ENCODE results near the gene MATCAP1. TPM values are rescaled to one million over a fixed set of nuclear protein-coding genes. Genes with fewer than 3 reads are reported as not detected.
A peak's percentile ranks its signal among the peaks of the same experiment; 100 is the strongest.

MATCAP1 gene
- polyA plus RNA-seq (2013, experiment 1 of 2) = 20.9 TPM
- 17.1 TPM for polyA plus RNA-seq (2013, experiment 2 of 2)

- DNase-seq (ENCODE audit: low spot score) = peak; percentile 96
- Histone ChIP-seq H3K4me2 (ENCODE audit: insufficient read depth, low read length, poor library complexity, severe bottlenecking) (peak within 1 kb of the TSS; percentile 91), H3K18ac (ENCODE audit: low read length) (peak within 1 kb of the TSS; percentile 99), H3K36me3 (replicated peaks in 1 of 2; ENCODE audit: control insufficient read depth in 2 of 2, insufficient read depth in 2 of 2, low read length in 2 of 2) (peaks cover 0 to 13% of the 10 kb centered on the region in 2 donors), H2BK120ac (ENCODE audit: low read depth, low read length) (no peak within 1 kb of the TSS), H4K91ac (ENCODE audit: low read depth, low read length, poor library complexity) (peak within 1 kb of the TSS; percentile 30), H4K8ac (ENCODE audit: low read depth, low read length) (peak within 1 kb of the TSS; percentile 96), H2BK15ac (ENCODE audit: low read length) (peak within 1 kb of the TSS; percentile 94), H3K23ac (ENCODE audit: low read depth, low read length, poor library complexity) (peak within 1 kb of the TSS; percentile 99), H3K9me3 (replicated peaks in 1 of 2; ENCODE audit: control insufficient read depth in 2 of 2, insufficient read depth in 1 of 2, low read depth in 1 of 2, low read length in 2 of 2) (no peaks in the 10 kb centered on the region), H3K4me3 (ENCODE audit: low read length in 2 of 2) (peak within 1 kb of the TSS; percentile 54 to 90), H2BK12ac (ENCODE audit: low read length) (peak within 1 kb of the TSS; percentile 73), H3K79me1 (ENCODE audit: low read depth, low read length) (peaks cover 7% of the 10 kb centered on the region), H2AFZ (ENCODE audit: low read length) (peak within 1 kb of the TSS; percentile 96), H3K4ac (ENCODE audit: low read length) (no peak within 1 kb of the TSS), H3K27me3 (ENCODE audit: control insufficient read depth in 3 of 3, insufficient read depth in 3 of 3, low read depth in 1 of 3, low read length in 3 of 3) (peaks cover 5 to 40% (median 8%) of the 10 kb centered on the region in 3 experiments), H2AK5ac (ENCODE audit: low read depth, low read length) (peak within 1 kb of the TSS; percentile 37), H3K27ac (replicated peaks; ENCODE audit: low read length) (peak within 1 kb of the TSS; percentile 92), H3K14ac (ENCODE audit: low read length) (peak within 1 kb of the TSS; percentile 97), H3K9ac (ENCODE audit: low read depth, low read length, poor library complexity) (peak within 1 kb of the TSS; percentile 95), H3K4me1 (ENCODE audit: control insufficient read depth in 2 of 2, insufficient read depth in 1 of 2, low read depth in 1 of 2, low read length in 2 of 2) (peaks cover 8 to 17% of the 10 kb centered on the region in 2 donors), H2BK5ac (ENCODE audit: low read length) (peak within 1 kb of the TSS; percentile 94)
- WGBS, 2 donors (ENCODE audit: extremely low coverage in 2 of 2, insufficient read length in 2 of 2, insufficient replicate concordance in 1 of 2) = no CpG with 5 or more reads among the region's 77 CpGs
These were observed at the start of gene MATCAP1 for GRCh38 chr16:67183627-67184452. Gene MATCAP1, minus strand, starts transcription at chr16:67183963. Its CDS starts 3,353 bp downstream, at chr16:67180610.

- Histone ChIP-seq H4K8ac (ENCODE audit: low read depth, low read length) (no peak overlapping the region), H3K79me1 (ENCODE audit: low read depth, low read length) (peaks cover 7% of the 10 kb centered on the region), H3K14ac (ENCODE audit: low read length) (no peak overlapping the region), H3K4me1 (ENCODE audit: control insufficient read depth in 2 of 2, insufficient read depth in 1 of 2, low read depth in 1 of 2, low read length in 2 of 2) (peaks cover 9 to 10% of the 10 kb centered on the region in 2 donors), H2BK5ac (ENCODE audit: low read length) (no peak overlapping the region), H3K9ac (ENCODE audit: low read depth, low read length, poor library complexity) (no peak overlapping the region), H2BK12ac (ENCODE audit: low read length) (no peak overlapping the region), H2AK5ac (ENCODE audit: low read depth, low read length) (no peak overlapping the region), H3K23ac (ENCODE audit: low read depth, low read length, poor library complexity) (no peak overlapping the region), H3K4ac (ENCODE audit: low read length) (no peak overlapping the region), H4K91ac (ENCODE audit: low read depth, low read length, poor library complexity) (no peak overlapping the region), H3K9me3 (replicated peaks in 1 of 2; ENCODE audit: control insufficient read depth in 2 of 2, insufficient read depth in 1 of 2, low read depth in 1 of 2, low read length in 2 of 2) (no peaks in the 10 kb centered on the region), H3K4me2 (ENCODE audit: insufficient read depth, low read length, poor library complexity, severe bottlenecking) (no peak overlapping the region), H3K27me3 (ENCODE audit: control insufficient read depth in 3 of 3, insufficient read depth in 3 of 3, low read depth in 1 of 3, low read length in 3 of 3) (no peaks in the 10 kb centered on the region), H3K4me3 (ENCODE audit: low read length in 2 of 2) (peak overlapping the region in 1 of 2 donors; percentile 15), H3K27ac (replicated peaks; ENCODE audit: low read length) (no peak overlapping the region), H2AFZ (ENCODE audit: low read length) (no peak overlapping the region), H2BK120ac (ENCODE audit: low read depth, low read length) (no peak overlapping the region), H2BK15ac (ENCODE audit: low read length) (no peak overlapping the region), H3K18ac (ENCODE audit: low read length) (no peak overlapping the region), H3K36me3 (replicated peaks in 1 of 2; ENCODE audit: control insufficient read depth in 2 of 2, insufficient read depth in 2 of 2, low read length in 2 of 2) (peaks cover 33 to 71% of the 10 kb centered on the region in 2 donors)
- WGBS, 2 donors (ENCODE audit: extremely low coverage in 2 of 2, insufficient read length in 2 of 2, insufficient replicate concordance in 1 of 2) = no CpG with 5 or more reads among the region's 12 CpGs
- no peak for DNase-seq (ENCODE audit: low spot score)
These were observed 47.3 kb upstream of the MATCAP1 start for GRCh38 chr16:67230809-67231660.

GRCh38 chr16:67229906-67230808, 46.4 kb upstream of the MATCAP1 start:
- no peak overlapping the region for H3K4ac ChIP-seq (ENCODE audit: low read length)
- no peak overlapping the region for H2BK15ac ChIP-seq (ENCODE audit: low read length)
- no peak overlapping the region for H3K27ac ChIP-seq (replicated peaks; ENCODE audit: low read length)
- no peaks in the 10 kb centered on the region for H3K9me3 ChIP-seq (replicated peaks in 1 of 2; ENCODE audit: control insufficient read depth in 2 of 2, insufficient read depth in 1 of 2, low read depth in 1 of 2, low read length in 2 of 2)
- H2BK5ac ChIP-seq (ENCODE audit: low read length) = no peak overlapping the region
- peaks cover 0 to 2% (median 0%) of the 10 kb centered on the region in 3 experiments for H3K27me3 ChIP-seq (ENCODE audit: control insufficient read depth in 3 of 3, insufficient read depth in 3 of 3, low read depth in 1 of 3, low read length in 3 of 3)
- H4K8ac ChIP-seq (ENCODE audit: low read depth, low read length) = peak overlapping the region; percentile 49
- H3K14ac ChIP-seq (ENCODE audit: low read length) = no peak overlapping the region
- H3K79me1 ChIP-seq (ENCODE audit: low read depth, low read length) = peaks cover 7% of the 10 kb centered on the region
- no peak overlapping the region for H3K9ac ChIP-seq (ENCODE audit: low read depth, low read length, poor library complexity)
- no peak for DNase-seq (ENCODE audit: low spot score)
- WGBS, 2 donors (ENCODE audit: extremely low coverage in 2 of 2, insufficient read length in 2 of 2, insufficient replicate concordance in 1 of 2) = no CpG with 5 or more reads among the region's 32 CpGs
- peak overlapping the region; percentile 61 for H3K23ac ChIP-seq (ENCODE audit: low read depth, low read length, poor library complexity)
- H3K4me2 ChIP-seq (ENCODE audit: insufficient read depth, low read length, poor library complexity, severe bottlenecking) = no peak overlapping the region
- no peak overlapping the region for H2AK5ac ChIP-seq (ENCODE audit: low read depth, low read length)
- peaks cover 10 to 13% of the 10 kb centered on the region in 2 donors for H3K4me1 ChIP-seq (ENCODE audit: control insufficient read depth in 2 of 2, insufficient read depth in 1 of 2, low read depth in 1 of 2, low read length in 2 of 2)
- no peak overlapping the region for H4K91ac ChIP-seq (ENCODE audit: low read depth, low read length, poor library complexity)
- H2BK12ac ChIP-seq (ENCODE audit: low read length) = no peak overlapping the region
- H3K36me3 ChIP-seq (replicated peaks in 1 of 2; ENCODE audit: control insufficient read depth in 2 of 2, insufficient read depth in 2 of 2, low read length in 2 of 2) = peaks cover 31 to 63% of the 10 kb centered on the region in 2 donors
- no peak overlapping the region for H2AFZ ChIP-seq (ENCODE audit: low read length)
- H3K18ac ChIP-seq (ENCODE audit: low read length) = no peak overlapping the region
- no peak overlapping the region for H2BK120ac ChIP-seq (ENCODE audit: low read depth, low read length)
- H3K4me3 ChIP-seq (ENCODE audit: low read length in 2 of 2) = no peak overlapping the region
